WTC11 (cell line): ENCODE results near the gene TRDMT1.

ENCODE experiments used
- AFF4 ChIP-seq: sonication (generic); formaldehyde crosslinking; IDR thresholded peaks from 2 replicates; pipeline ENCODE4 v1.8.1; 2023; ENCODE audit warnings: mild to moderate bottlenecking, missing genetic modification reagents, borderline replicate concordance
- CTCF ChIP-seq: fragments of 200-600 bp; IDR thresholded peaks from 2 replicates; pipeline ENCODE4 v1.8.0; 2022; ENCODE audit warnings: antibody characterized with exemption
- ESRRA ChIP-seq: sonication (generic); formaldehyde crosslinking; IDR thresholded peaks from 2 replicates; pipeline ENCODE4 v1.8.1; 2022; ENCODE audit warnings: mild to moderate bottlenecking, missing genetic modification reagents, borderline replicate concordance
- GABPB1 ChIP-seq: sonication (generic); formaldehyde crosslinking; IDR thresholded peaks from 2 replicates; pipeline ENCODE4 v1.8.1; 2023; ENCODE audit warnings: mild to moderate bottlenecking, missing genetic modification reagents
- HMGXB4 ChIP-seq: sonication (generic); formaldehyde crosslinking; IDR thresholded peaks from 2 replicates; pipeline ENCODE4 v1.8.1; 2023; ENCODE audit warnings: mild to moderate bottlenecking, moderate library complexity, missing genetic modification reagents
- MAX ChIP-seq: sonication (generic); formaldehyde crosslinking; IDR thresholded peaks from 2 replicates; pipeline ENCODE4 v1.8.0; 2022; ENCODE audit warnings: mild to moderate bottlenecking, missing genetic modification reagents
- ZBTB21 ChIP-seq: sonication (generic); formaldehyde crosslinking; IDR thresholded peaks from 2 replicates; pipeline ENCODE4 v1.8.1; 2023; ENCODE audit warnings: mild to moderate bottlenecking, missing genetic modification reagents, borderline replicate concordance
- ZNF263 ChIP-seq: sonication (generic); formaldehyde crosslinking; IDR thresholded peaks from 2 replicates; pipeline ENCODE4 v1.8.1; 2022; ENCODE audit warnings: low read depth, mild to moderate bottlenecking, moderate library complexity, missing genetic modification reagents
- ZNF423 ChIP-seq: fragments of 250-450 bp; sonication (Bioruptor Pico); IDR thresholded peaks from 2 replicates; pipeline ENCODE4 v2.1.2; 2022; ENCODE audit warnings: mild to moderate bottlenecking, moderate library complexity
- TF ChIP-seq, protein P1 (sequence below): sonication (generic); formaldehyde crosslinking; conservative IDR thresholded peaks from 2 replicates; pipeline ENCODE4 v1.8.1; 2023; ENCODE audit warnings: mild to moderate bottlenecking, low read depth, missing genetic modification reagents, moderate library complexity
- TF ChIP-seq, protein P2 (sequence below): sonication (generic); formaldehyde crosslinking; IDR thresholded peaks from 2 replicates; pipeline ENCODE4 v1.8.1; 2022; ENCODE audit warnings: low read depth, missing genetic modification reagents, borderline replicate concordance
- TF ChIP-seq, protein P3 (sequence below): sonication (generic); formaldehyde crosslinking; conservative IDR thresholded peaks from 2 replicates; pipeline ENCODE4 v1.8.1; 2022; ENCODE audit warnings: mild to moderate bottlenecking, missing genetic modification reagents

GRCh38 chr10:17143055-17143690 lies 58.3 kb downstream of the TRDMT1 start:
- TF ChIP-seq ESRRA (CRISPR knock-in tag) (no peak), GABPB1 (CRISPR knock-in tag) (no peak), ZNF423 (CRISPR knock-in tag) (no peak), ZNF263 (CRISPR knock-in tag) (no peak), CTCF (no peak), ZBTB21 (CRISPR knock-in tag) (no peak), MAX (no peak), AFF4 (CRISPR knock-in tag) (no peak), HMGXB4 (CRISPR knock-in tag) (no peak)
- TF ChIP-seq, protein P1, sequence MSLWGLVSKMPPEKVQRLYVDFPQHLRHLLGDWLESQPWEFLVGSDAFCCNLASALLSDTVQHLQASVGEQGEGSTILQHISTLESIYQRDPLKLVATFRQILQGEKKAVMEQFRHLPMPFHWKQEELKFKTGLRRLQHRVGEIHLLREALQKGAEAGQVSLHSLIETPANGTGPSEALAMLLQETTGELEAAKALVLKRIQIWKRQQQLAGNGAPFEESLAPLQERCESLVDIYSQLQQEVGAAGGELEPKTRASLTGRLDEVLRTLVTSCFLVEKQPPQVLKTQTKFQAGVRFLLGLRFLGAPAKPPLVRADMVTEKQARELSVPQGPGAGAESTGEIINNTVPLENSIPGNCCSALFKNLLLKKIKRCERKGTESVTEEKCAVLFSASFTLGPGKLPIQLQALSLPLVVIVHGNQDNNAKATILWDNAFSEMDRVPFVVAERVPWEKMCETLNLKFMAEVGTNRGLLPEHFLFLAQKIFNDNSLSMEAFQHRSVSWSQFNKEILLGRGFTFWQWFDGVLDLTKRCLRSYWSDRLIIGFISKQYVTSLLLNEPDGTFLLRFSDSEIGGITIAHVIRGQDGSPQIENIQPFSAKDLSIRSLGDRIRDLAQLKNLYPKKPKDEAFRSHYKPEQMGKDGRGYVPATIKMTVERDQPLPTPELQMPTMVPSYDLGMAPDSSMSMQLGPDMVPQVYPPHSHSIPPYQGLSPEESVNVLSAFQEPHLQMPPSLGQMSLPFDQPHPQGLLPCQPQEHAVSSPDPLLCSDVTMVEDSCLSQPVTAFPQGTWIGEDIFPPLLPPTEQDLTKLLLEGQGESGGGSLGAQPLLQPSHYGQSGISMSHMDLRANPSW (CRISPR knock-in tag) = no peak
- TF ChIP-seq, protein P2, sequence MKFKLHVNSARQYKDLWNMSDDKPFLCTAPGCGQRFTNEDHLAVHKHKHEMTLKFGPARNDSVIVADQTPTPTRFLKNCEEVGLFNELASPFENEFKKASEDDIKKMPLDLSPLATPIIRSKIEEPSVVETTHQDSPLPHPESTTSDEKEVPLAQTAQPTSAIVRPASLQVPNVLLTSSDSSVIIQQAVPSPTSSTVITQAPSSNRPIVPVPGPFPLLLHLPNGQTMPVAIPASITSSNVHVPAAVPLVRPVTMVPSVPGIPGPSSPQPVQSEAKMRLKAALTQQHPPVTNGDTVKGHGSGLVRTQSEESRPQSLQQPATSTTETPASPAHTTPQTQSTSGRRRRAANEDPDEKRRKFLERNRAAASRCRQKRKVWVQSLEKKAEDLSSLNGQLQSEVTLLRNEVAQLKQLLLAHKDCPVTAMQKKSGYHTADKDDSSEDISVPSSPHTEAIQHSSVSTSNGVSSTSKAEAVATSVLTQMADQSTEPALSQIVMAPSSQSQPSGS = no peak
- TF ChIP-seq, protein P3, sequence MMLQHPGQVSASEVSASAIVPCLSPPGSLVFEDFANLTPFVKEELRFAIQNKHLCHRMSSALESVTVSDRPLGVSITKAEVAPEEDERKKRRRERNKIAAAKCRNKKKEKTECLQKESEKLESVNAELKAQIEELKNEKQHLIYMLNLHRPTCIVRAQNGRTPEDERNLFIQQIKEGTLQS (CRISPR knock-in tag) = no peak
